SH-SY5Y (cell line): ENCODE data around the gene MAN1A1.

Experiments
- GATA2 ChIP-seq: IDR thresholded peaks from 2 replicates; pipeline ENCODE4 v1.6.1; 2011; ENCODE audit warnings: mild to moderate bottlenecking, low read depth, low read length
- GATA3 ChIP-seq: IDR thresholded peaks from 2 replicates; pipeline ENCODE4 v1.6.1; 2011; ENCODE audit warnings: low read depth, mild to moderate bottlenecking, low read length, moderate library complexity

DNA sequence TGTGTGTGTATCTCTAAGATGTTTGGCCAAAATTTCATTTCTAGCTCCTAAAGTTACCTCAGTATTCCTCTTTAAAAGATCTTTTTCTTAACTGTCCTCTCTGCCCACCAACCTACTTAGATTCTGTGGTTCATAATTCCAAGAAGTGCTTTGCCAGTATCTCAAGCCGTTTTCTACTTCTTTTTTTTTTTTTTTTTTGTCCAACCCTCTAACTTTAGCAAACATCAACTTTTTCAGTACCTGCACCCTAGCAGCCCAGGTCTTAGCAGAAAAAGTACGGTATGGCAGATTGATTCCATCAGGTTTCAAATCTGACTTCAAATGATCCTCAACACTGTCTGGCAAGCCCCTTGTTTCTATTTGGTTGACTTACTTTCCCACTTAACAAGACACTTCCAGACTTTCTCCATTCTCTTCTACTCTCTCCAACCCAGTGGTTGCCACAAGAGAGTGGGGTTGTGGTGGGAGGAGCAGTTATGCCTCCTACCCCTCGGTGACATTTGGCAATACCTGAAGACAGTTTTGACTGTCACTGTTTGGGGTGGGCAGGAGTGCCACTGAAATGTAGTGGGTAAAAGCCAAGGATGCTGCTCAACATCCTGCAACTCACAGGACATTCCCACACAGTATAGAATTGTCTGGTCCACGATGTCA is 10.8 kb upstream of the MAN1A1 start:
- TF ChIP-seq GATA2 (no peak), GATA3 (no peak)
